NCI-H748 (cell line): ENCODE results near the gene ABCA2.
"Not testable (repeated sequence)": the region's sequence is repeated elsewhere in the genome, so short reads cannot be mapped to it uniquely, and the experiment has no call there.

Experiments
- DNase-seq: peaks from one replicate; lab custom pipeline; 2025; ENCODE audit not compliant: unreplicated experiment; lab: John Stamatoyannopoulos, UW

Gene ABCA2

GRCh38 chr9:137046088-137046787, 18.2 kb upstream of the ABCA2 start, which contains the start of gene NPDC1:
NPDC1 (minus strand) TSS chr9:137046177; CDS start chr9:137045989, 188 bp downstream.
- DNase-seq = peak; percentile 88

- peak; percentile 58 for DNase-seq
Measured at GRCh38 chr9:137045294-137046087, 17.5 kb upstream of the ABCA2 start.

GRCh38 chr9:137044502-137045177, 16.6 kb upstream of the ABCA2 start:
- DNase-seq = peak; percentile 48

GRCh38 chr9:137044037-137044436, 16.0 kb upstream of the ABCA2 start:
- no peak for DNase-seq

- DNase-seq = no peak
Measured at GRCh38 chr9:137042751-137043727, 15.0 kb upstream of the ABCA2 start.

GRCh38 chr9:137041124-137041523, 13.1 kb upstream of the ABCA2 start:
- DNase-seq = no peak

- no peak for DNase-seq
Measured at GRCh38 chr9:137040568-137040967, 12.5 kb upstream of the ABCA2 start.

- DNase-seq = no peak
Measured at GRCh38 chr9:137039611-137040366, 11.8 kb upstream of the ABCA2 start.

- DNase-seq = no peak
Measured at GRCh38 chr9:137038916-137039315, 10.9 kb upstream of the ABCA2 start.

- no peak for DNase-seq
Measured at GRCh38 chr9:137037483-137037882, 9.4 kb upstream of the ABCA2 start.

GRCh38 chr9:137037035-137037434, 9.0 kb upstream of the ABCA2 start:
- DNase-seq = no peak

- no peak for DNase-seq
Measured at GRCh38 chr9:137035937-137036336, 7.9 kb upstream of the ABCA2 start.

GRCh38 chr9:137035507-137035834, 7.4 kb upstream of the ABCA2 start:
- no peak for DNase-seq

- peak; percentile 88 for DNase-seq
Measured at GRCh38 chr9:137034709-137035506, 6.9 kb upstream of the ABCA2 start.

- peak; percentile 34 for DNase-seq
Measured at GRCh38 chr9:137034039-137034708, 6.1 kb upstream of the ABCA2 start.

GRCh38 chr9:137033481-137033880, 5.4 kb upstream of the ABCA2 start:
- not testable (repeated sequence) for DNase-seq

- no peak for DNase-seq
Measured at GRCh38 chr9:137032858-137033257, 4.8 kb upstream of the ABCA2 start.

- no peak for DNase-seq
Measured at GRCh38 chr9:137031904-137032640, 4.0 kb upstream of the ABCA2 start, which contains the start of gene FUT7. FUT7 (minus strand) TSS chr9:137032088; CDS start chr9:137031991, 97 bp downstream.
